Kidney (tissue), 14 donors: ENCODE data around the gene LRRC3C. TPM values are rescaled to one million over a fixed set of nuclear protein-coding genes. Genes with fewer than 3 reads are reported as not detected.

Experiments used
- DNase-seq, 5 donors: peaks; one replicate each; pipeline ENCODE4 v3.0.0-alpha.2; 2013 to 2020
- FAIRE-seq: peaks from 2 replicates; lab custom pipeline; 2012; peaks lifted over from hg19 to GRCh38; lab: Jason Lieb, UNC
- H3K27ac ChIP-seq, 2 donors: one replicate each; pipeline ENCODE4 v1.7.0; 2013; ENCODE audit warnings: low read depth in 2 of 2, low read length in 2 of 2, inconsistent platforms in 1 of 2
- H3K27me3 ChIP-seq: one replicate; pipeline ENCODE4 v1.7.1; 2013; ENCODE audit warnings: low read length, inconsistent platforms; ENCODE audit not compliant: control insufficient read depth, insufficient read depth
- H3K36me3 ChIP-seq, 3 donors: one replicate each; pipeline versions ENCODE4 v1.7.0 to v1.7.1; 2013; ENCODE audit warnings: low read length in 3 of 3, control low read depth in 1 of 3, inconsistent platforms in 1 of 3; ENCODE audit not compliant: insufficient read depth in 3 of 3, control insufficient read depth in 2 of 3
- H3K4me1 ChIP-seq, 3 donors: one replicate each; pipeline versions ENCODE4 v1.7.0 to v1.7.1; 2013; ENCODE audit warnings: low read length in 3 of 3, inconsistent platforms in 1 of 3, low read depth in 1 of 3; ENCODE audit not compliant: control insufficient read depth in 2 of 3, insufficient read depth in 2 of 3
- H3K4me3 ChIP-seq, 3 donors: one replicate each; pipeline versions ENCODE4 v1.7.0 to v1.8.1; 2013; ENCODE audit warnings: low read length in 3 of 3, control low read depth in 1 of 3, inconsistent platforms in 1 of 3
- H3K9ac ChIP-seq, 3 donors: one replicate each; pipeline versions ENCODE4 v1.7.0 to v1.7.1; 2013; ENCODE audit warnings: low read length in 3 of 3, control low read depth in 1 of 3, inconsistent platforms in 1 of 3
- H3K9me3 ChIP-seq, 3 donors: one replicate each; pipeline versions ENCODE4 v1.7.0 to v1.7.1; 2013; ENCODE audit warnings: low read length in 3 of 3, control low read depth in 1 of 3, inconsistent platforms in 1 of 3; ENCODE audit not compliant: control insufficient read depth in 2 of 3, insufficient read depth in 1 of 3
- intact Hi-C: fragments of 100-400 bp; cut with DNase I; formaldehyde crosslinking; loops from one replicate; pipeline ENCODE4 v1.11.1; 2022
- polyA plus RNA-seq: library from polyadenylated mRNA; stranded (reverse); fragments of 350-450 nt; fragmentation: Illumina TruSeq; extraction: RNeasy Lipid Tissue Mini Kit (QIAGEN cat#74804); gene quantifications from one replicate; pipeline ENCODE4 v1.2.3, GENCODE V29; 2014; ENCODE audit warnings: low read depth, low replicate concordance; ENCODE audit not compliant: insufficient read depth
- total RNA-seq: library from RNA; stranded (reverse); fragmentation: NEBNext Ultra II Directional; extraction: Animal tissue kit (Norgen Biotek cat#: 25700); gene quantifications from one replicate; pipeline ENCODE4 v1.2.1, GENCODE V29; 2021
- TF ChIP-seq, protein P1 (sequence below): IDR thresholded peaks from 3 replicates; pipeline ENCODE4 v1.5.1; 2012; ENCODE audit warnings: mild to moderate bottlenecking, moderate library complexity, borderline replicate concordance; ENCODE audit not compliant: insufficient read depth; ENCODE audit errors: extremely low read depth
- donor health status: control.
- donor health status: control.
- donor health status: control.
- donor health status: control.
- donor health status: control.
- donor health status: DM: yes; HTN: yes; CAD: no.
- donor health status: Normal renal cell carcinoma (clear cell type).

The LRRC3C gene
- total and polyA plus RNA-seq, 2 donors from 2014 or later: not detected

DNA sequence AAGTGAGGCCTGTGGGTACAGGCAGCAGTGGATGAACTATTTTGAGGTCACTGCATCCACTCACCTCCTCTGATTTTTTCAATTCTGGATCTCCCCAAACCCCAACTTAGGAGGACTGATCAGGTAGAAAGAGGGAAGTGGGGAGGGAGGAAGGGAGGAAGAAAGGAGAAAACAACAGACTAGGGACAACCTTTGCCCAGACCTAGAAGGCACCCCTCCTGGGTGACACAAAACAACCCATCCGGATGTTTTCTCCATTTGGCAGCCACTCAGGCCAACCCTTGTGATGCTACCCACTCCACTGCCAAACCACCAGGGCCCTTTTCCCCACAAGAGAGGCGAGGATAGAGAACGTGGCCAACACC is 2.9 kb upstream of the LRRC3C start:
- Histone ChIP-seq H3K27ac (no peak overlapping the region), H3K4me3 (no peak overlapping the region), H3K36me3 (peaks cover 0 to 28% (median 15%) of the 10 kb centered on the region in 3 donors), H3K9me3 (no peaks in the 10 kb centered on the region), H3K27me3 (no peaks in the 10 kb centered on the region), H3K9ac (no peak overlapping the region), H3K4me1 (peaks cover 5 to 41% (median 26%) of the 10 kb centered on the region in 3 donors)
- intact Hi-C loops: no loop called here
- TF ChIP-seq, protein P1, sequence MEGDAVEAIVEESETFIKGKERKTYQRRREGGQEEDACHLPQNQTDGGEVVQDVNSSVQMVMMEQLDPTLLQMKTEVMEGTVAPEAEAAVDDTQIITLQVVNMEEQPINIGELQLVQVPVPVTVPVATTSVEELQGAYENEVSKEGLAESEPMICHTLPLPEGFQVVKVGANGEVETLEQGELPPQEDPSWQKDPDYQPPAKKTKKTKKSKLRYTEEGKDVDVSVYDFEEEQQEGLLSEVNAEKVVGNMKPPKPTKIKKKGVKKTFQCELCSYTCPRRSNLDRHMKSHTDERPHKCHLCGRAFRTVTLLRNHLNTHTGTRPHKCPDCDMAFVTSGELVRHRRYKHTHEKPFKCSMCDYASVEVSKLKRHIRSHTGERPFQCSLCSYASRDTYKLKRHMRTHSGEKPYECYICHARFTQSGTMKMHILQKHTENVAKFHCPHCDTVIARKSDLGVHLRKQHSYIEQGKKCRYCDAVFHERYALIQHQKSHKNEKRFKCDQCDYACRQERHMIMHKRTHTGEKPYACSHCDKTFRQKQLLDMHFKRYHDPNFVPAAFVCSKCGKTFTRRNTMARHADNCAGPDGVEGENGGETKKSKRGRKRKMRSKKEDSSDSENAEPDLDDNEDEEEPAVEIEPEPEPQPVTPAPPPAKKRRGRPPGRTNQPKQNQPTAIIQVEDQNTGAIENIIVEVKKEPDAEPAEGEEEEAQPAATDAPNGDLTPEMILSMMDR: no peak
- FAIRE-seq (no peak), DNase-seq (no peak)

DNA sequence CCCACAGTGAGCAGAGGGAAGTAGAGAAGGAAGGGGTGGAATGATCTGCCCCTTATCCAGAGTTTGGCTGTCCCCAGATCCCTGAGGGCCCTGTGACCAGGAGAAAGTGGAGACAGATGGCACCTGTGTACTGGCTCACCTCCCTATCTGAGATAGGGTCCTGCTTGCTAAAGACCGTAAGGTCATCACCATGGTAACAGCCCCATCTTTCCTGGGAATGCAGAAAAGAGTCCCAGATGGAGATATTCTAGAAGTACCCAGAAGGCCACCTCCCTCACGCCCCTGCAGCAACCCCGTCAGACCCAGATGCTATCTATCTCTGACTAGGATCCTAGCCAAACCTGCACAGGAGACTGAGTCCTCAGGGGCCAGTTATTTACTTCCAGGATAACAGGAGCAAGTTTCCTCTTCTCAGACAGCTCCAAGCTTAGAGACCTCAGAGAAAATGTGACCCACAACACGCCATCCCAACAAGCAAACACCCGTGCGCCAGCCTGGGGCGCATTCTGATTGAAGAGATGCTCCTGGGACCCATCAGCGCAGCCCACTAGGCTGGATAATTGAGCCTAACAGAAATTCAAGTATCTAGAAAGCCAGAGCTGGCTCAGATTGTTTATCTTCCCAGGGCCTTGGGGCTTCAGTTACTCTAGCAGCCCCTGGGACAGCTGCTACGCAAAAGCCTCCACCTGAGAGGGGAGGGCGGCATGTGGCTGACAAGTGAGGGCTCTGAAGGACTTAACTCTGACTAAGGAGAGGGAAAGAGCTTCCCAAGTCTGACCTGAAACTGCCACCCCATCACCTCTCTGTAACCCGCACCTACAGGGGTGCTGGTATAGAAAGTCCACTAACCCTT is 2.0 kb upstream of the LRRC3C start:
- Histone ChIP-seq H3K27ac (no peak overlapping the region), H3K36me3 (peaks cover 0 to 26% (median 15%) of the 10 kb centered on the region in 3 donors), H3K9ac (peak overlapping the region in 1 of 3 donors; percentile 73), H3K4me1 (peaks cover 5 to 43% (median 26%) of the 10 kb centered on the region in 3 donors), H3K9me3 (no peaks in the 10 kb centered on the region), H3K4me3 (peak overlapping the region in 1 of 3 donors; percentile 99), H3K27me3 (no peaks in the 10 kb centered on the region)
- TF ChIP-seq, protein P1: no peak
- DNase-seq (peak in 3 of 5 donors; percentile 46 to 67 (median 47)), FAIRE-seq (no peak)
- intact Hi-C loops: no loop called here

- FAIRE-seq: no peak
- TF ChIP-seq, protein P1: no peak
- Histone ChIP-seq H3K9me3 (no peaks in the 10 kb centered on the region), H3K27me3 (no peaks in the 10 kb centered on the region), H3K36me3 (peaks cover 0 to 22% (median 15%) of the 10 kb centered on the region in 3 donors), H3K4me1 (peaks cover 5 to 43% (median 26%) of the 10 kb centered on the region in 3 donors), H3K4me3 (peak overlapping the region; percentile 2 to 99 (median 57)), H3K9ac (peak overlapping the region in 1 of 3 donors; percentile 73), H3K27ac (no peak overlapping the region)
- intact Hi-C loops: no loop called here
- DNase-seq: no peak
Observed at GRCh38 chr17:39926135-39926587, 1.4 kb upstream of the LRRC3C start.
